ENCODE data around the gene DLGAP1. TPM values are rescaled to one million over a fixed set of nuclear protein-coding genes. Genes with fewer than 3 reads are reported as not detected.

DLGAP1 gene
- total and polyA plus RNA-seq, 10 of the 15 experiments (the other 5 are each of a cell fraction or from before 2014, with no cell fraction given), result 0.23 to 27.6 (median 1.9) TPM

- ATAC-seq, result peak; percentile 84
- intact Hi-C loops (cut with micrococcal nuclease; ENCODE audit: unreplicated experiment), result no loop called here
- Histone ChIP-seq H3K27ac (ENCODE audit: control insufficient read depth, insufficient read depth) (no peak overlapping the region), H3K9me3 (replicated peaks; ENCODE audit: control insufficient read depth, insufficient read depth, low read length) (no peaks in the 10 kb centered on the region; the same call in 2 of the 3 replicates), H4K20me1 (ENCODE audit: control insufficient read depth, insufficient read depth) (no peaks in the 10 kb centered on the region), H2AFZ (ENCODE audit: control insufficient read depth, low read depth, low read length) (no peak overlapping the region), H3K36me3 (ENCODE audit: control insufficient read depth in 2 of 2, insufficient read depth in 2 of 2, low read length in 1 of 2) (no peaks in the 10 kb centered on the region), H3K4me3 (no peak overlapping the region), H3K4me1 (ENCODE audit: control insufficient read depth, insufficient read depth, low read length) (peaks cover 9% of the 10 kb centered on the region), H3K27me3 (replicated peaks in 1 of 2; ENCODE audit: control insufficient read depth in 2 of 2, insufficient read depth in 2 of 2, low read length in 1 of 2) (no peaks in the 10 kb centered on the region), H3K4me2 (ENCODE audit: control insufficient read depth, insufficient read depth) (peak overlapping the region; percentile 50; the same call in 1 of the 2 replicates), H3K79me2 (ENCODE audit: control insufficient read depth, insufficient read depth, low read length) (no peaks in the 10 kb centered on the region), H3K9ac (ENCODE audit: control insufficient read depth, insufficient read depth, low read length) (no peak overlapping the region)
- no TSS peak for BruUV-seq (replicated peaks)
- in situ Hi-C loops (cut with MboI), result no loop called here
- ChIA-PET RAD21 (ENCODE audit: unreplicated experiment) (interaction anchor here (0.7 to 1.9 kb wide), 4 partner anchors 13 to 72 kb away, joined by 3 to 12 read pairs (median 3); no protein-coding TSS in a partner anchor), POLR2A (interaction anchor here (1.1 kb wide), 1 partner anchor 13 kb away, joined by 6 read pairs; no protein-coding TSS in a partner anchor), CTCF (interaction anchor here (2.5 kb wide), 1 partner anchor 72 kb away, joined by 11 read pairs; no protein-coding TSS in a partner anchor), SMC1A (ENCODE audit: uncharacterized antibody, unreplicated experiment) (interaction anchor here (0.6 to 3.1 kb wide), 9 partner anchors 11 to 236 kb away, joined by 3 to 13 read pairs (median 5); no protein-coding TSS in a partner anchor)
- WGBS (ENCODE audit: insufficient coverage, insufficient replicate concordance, low lambda C conversion rate, missing lambda C conversion rate), result 0% methylated on average over 1 of the region's 1 CpG
- DNase-seq (ENCODE audit: low read depth, low spot score), result no peak
- peak; percentile 93 for FAIRE-seq
- no peak for TF ChIP-seq SMC3 (IDR thresholded peaks at IDR 0.05; ENCODE audit: borderline replicate concordance, low read length)
- TF ChIP-seq ZNF687 (IDR thresholded peaks at IDR 0.05), result no peak
- TF ChIP-seq CHD1 (IDR thresholded peaks at IDR 0.05; ENCODE audit: low read depth, low read length), result no peak
- TF ChIP-seq TBL1XR1 (IDR thresholded peaks at IDR 0.05; ENCODE audit: low read depth, low read length), result no peak
- no peak for TF ChIP-seq WRNIP1 (IDR thresholded peaks at IDR 0.05; ENCODE audit: borderline replicate concordance, low read depth, low read length)
- no peak for TF ChIP-seq PAX8 (IDR thresholded peaks at IDR 0.05)
- TF ChIP-seq NFYA (IDR thresholded peaks at IDR 0.05; ENCODE audit: borderline replicate concordance, low read depth, low read length), result no peak
- no peak for TF ChIP-seq KAT2A (conservative IDR thresholded peaks at IDR 0.05; ENCODE audit: control insufficient read depth, low read depth, low read length)
- no peak for TF ChIP-seq MAX (IDR thresholded peaks at IDR 0.05; ENCODE audit: low read depth, low read length)
- TF ChIP-seq CUX1 (IDR thresholded peaks at IDR 0.05; ENCODE audit: insufficient replicate concordance, low read depth, low read length), result no peak
- no peak for TF ChIP-seq CBFB (IDR thresholded peaks at IDR 0.05; ENCODE audit: low read depth)
- TF ChIP-seq DPF2 (IDR thresholded peaks at IDR 0.05), result peak; percentile 85
These were observed 941.6 kb downstream of the DLGAP1 start for GRCh38 chr18:3513481-3513880.
